HTERT RPE-1 (cell line): ENCODE results near the gene F12.

Source experiments
- in situ Hi-C: fragments of 300-500 bp; cut with MboI; formaldehyde crosslinking; loops from 4 replicates; pipeline ENCODE4 v1.14.3; 2020; ENCODE audit warnings: low sequenced_read_pairs

The F12 gene

DNA sequence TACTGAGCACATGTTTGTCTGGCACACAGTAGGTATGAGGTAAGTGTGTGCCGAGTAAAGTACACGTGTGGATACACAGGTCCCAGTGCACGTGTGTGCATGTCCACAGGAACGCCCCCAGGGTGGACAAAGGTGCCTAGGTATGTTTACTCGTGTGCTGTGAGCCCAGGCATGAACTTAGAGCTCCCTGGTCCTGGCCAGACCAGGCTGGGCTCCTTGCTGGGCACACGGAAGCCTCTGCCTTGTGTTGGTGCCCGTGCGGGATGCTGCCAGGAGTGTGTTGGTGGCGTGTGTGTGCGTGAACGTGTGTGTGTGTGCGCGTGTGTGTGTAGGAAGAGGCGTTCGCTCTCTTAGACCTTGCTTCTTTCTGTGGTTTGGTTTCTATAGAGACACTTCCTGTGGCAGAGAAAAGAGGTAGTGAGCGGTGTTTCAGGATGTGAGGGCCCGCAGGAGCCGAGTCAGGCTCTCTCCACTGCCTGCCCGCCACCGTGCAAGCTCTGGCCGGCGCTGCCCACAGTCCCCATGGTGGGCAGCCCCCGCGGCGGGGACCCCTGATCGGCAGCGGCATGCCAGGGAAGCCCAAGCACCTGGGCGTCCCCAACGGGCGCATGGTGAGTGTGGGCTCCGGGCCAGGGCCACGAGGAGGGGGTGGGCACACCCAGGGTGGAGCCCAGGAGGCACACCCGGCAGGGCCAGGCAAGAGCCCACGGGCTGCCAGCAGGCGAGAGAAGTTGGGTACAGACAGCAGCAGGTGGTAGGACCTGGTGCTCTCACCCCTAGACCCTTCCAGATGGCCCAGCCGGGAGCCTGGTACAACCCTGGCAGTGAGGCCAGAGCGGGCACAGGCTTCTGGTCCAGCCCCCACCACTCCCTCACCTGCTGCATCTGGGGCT, 51.7 kb downstream of the F12 start, which contains the start of gene RGS14:
Gene RGS14 (plus strand): TSS at position 466 of the 893 bp plus-strand sequence. CDS start 101 bp downstream, at position 567.
- in situ Hi-C loops, result no loop called here

DNA sequence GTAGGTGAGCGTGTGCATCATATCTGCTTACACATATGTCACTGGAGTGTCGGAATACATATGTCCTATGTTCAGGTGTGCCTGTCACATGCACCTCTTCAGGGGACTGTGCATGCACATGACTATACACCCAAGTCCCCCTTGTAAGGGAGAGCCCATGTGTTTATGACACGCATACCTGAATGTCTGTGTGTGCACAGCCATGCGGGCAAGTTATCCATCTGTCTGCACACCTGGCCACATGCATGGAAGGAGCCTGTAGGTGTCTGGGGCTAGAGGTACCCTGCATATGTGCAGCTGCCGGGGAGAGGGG, 52.3 kb downstream of the F12 start:
- in situ Hi-C loops, result no loop called here

DNA sequence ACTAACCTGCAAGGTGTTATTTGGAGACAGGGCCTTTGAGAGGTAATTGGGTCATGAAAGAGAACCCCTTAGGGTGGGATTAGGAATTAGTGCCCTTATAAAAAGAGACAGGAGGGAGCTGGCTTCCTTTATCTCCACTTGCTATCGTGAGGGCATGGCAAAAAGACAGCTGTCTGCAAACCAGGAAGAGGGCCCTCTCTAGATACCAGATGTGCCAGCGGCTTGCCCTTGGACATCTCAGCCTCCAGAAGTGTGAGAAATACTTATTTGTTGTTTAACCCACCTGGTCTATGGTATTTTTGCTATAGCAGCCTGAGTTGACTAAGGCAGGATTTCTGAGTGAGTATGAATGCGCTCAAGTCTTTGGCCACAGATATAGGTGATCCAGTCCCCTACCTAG, 52.6 kb downstream of the F12 start:
- in situ Hi-C loops, result no loop called here

DNA sequence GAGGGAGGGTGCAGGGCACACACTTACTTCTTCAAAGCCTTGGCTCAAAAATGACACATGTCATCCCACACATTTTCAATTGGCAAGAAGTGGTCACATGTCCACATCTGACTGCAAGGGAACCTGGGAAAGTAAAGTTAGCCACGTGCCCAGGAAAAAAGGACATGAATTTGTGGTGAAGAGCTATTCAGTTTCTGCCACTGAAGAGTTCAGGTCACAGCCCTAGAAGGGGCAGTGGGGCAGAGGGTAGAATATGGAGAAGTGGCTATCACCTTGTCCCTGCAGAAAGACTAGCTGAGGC, 53.5 kb downstream of the F12 start:
- in situ Hi-C loops, result no loop called here

DNA sequence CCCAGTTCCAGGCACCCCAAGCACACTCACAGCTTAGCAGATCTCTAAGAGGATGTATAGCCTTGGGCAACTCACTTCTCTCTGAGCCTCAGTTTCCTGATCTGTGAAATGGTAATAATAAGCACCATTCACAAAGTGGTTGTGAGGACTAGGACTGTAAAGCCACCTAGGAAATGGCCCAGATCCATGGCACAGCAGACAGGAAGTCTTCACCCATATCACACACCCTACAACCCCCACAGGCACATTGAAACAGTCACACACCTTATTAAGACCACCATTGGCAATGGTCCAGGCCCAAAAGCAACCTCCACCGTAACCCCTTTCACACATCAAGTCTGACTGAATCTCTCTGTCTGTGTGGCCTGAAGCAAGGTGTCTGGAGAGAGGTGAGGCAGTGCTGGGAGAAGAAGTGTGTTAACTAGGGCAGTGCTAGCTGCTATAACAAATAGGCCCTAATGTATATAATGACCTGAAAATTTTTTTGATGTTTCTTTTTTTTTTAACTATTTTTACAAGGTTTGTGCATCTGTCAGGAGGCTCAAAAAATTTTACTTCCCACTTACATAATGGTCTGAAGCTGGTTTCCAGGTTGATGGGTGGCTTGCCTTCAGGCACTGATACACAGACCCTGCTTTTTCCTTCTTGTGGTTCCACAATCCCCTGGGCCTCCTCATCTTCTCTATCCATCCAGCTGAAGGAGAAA, 54.0 kb downstream of the F12 start:
- in situ Hi-C loops, result no loop called here

DNA sequence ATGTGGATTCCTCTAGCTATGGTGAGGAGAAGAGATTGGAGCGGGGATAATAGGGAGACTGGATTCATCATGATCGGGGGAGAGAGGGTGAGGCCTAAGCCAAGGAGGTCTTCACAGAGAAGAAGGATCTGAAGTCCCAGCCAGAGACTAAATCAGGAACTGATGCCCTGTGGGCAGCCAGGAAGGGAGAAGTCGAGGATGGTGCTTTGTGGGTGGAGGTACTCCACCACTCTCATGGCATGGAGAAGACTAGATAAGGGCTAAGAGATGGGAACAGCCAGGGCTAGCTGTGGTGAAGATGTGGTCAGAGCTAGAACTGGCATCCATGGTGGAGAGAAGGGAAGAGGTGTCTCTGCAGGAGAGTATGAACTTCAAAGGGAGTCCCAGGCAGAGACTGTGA, 54.7 kb downstream of the F12 start:
- in situ Hi-C loops, result no loop called here

DNA sequence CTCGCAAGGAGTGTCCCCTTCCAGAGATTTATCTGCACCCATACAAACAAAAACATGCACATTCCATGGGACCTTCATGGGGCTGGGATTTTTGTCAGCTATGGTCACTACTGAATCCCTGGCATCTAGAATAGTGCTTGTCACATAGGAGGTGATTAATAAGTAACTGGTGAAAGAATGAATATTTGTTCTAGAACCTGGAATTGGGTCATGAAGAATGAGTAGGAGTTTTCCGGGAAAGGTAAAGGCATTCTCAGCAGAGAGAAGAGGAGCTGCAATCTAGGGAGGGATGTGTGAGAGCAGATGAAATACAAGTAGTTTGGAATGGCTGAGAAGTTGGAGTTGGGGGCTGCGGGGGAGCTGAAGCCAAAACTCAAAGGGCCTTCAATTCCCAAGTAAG, 55.1 kb downstream of the F12 start:
- in situ Hi-C loops, result no loop called here

DNA sequence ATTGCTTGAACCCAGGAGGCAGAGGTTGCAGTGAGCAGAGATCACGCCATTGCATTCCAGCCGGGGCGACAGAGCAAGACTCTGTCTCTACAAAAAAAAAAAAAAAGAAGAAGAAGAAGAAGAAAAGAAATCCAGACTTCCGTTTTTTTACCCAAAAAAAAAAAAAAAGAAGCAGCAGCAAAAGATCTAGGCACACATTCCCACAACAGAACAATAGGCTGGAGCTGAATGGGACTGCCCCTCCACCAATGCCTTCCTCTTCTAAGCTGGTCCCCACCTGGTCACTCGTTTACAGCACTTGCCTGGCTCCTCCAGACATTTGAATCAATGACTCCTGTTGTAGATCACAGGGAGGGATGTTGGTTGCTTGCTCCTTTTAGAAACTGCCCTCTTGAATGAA, 56.3 kb downstream of the F12 start:
- in situ Hi-C loops, result no loop called here
